A549 (cell line): ENCODE results near the gene EME2.

Source experiments
- BCL3 ChIP-seq: fragments of >200 bp; sonication (Bioruptor Twin); formaldehyde crosslinking; IDR thresholded peaks from 3 replicates; pipeline ENCODE4 v1.6.1; 2016
- CTCF ChIP-seq: fragments of >200 bp; sonication (Bioruptor Twin); formaldehyde crosslinking; IDR thresholded peaks from 3 replicates; pipeline ENCODE4 v1.5.1; 2016
- ELK1 ChIP-seq: fragments of 150-350 bp; IDR thresholded peaks from 2 replicates; pipeline ENCODE4 v1.6.1; 2014; ENCODE audit warnings: low read depth, mild to moderate bottlenecking, low read length
- HOXB13 ChIP-seq: fragments of 250-450 bp; sonication (Bioruptor Pico); IDR thresholded peaks from 2 replicates; pipeline ENCODE4 v1.5.0; 2020; ENCODE audit warnings: low read depth, mild to moderate bottlenecking, moderate library complexity
- JUNB ChIP-seq: fragments of >200 bp; sonication (Bioruptor Twin); formaldehyde crosslinking; IDR thresholded peaks from 2 replicates; pipeline ENCODE4 v1.6.1; 2016
- MAFK ChIP-seq: fragments of 450-650 bp; IDR thresholded peaks from 2 replicates; pipeline ENCODE4 v1.6.1; 2014; ENCODE audit not compliant: partially characterized antibody
- MAZ ChIP-seq: fragments of 150-350 bp; IDR thresholded peaks from 2 replicates; pipeline ENCODE4 v1.6.1; 2014; ENCODE audit warnings: antibody characterized with exemption, low read depth, low read length, borderline replicate concordance
- MYC ChIP-seq: IDR thresholded peaks from 2 replicates; pipeline ENCODE4 v1.6.1; 2012; ENCODE audit warnings: mild to moderate bottlenecking, inconsistent platforms, low read length, improper control_type of control experiment, borderline replicate concordance
- POLR2A ChIP-seq: IDR thresholded peaks from 2 replicates; pipeline ENCODE4 v1.6.1; 2012; ENCODE audit warnings: mild to moderate bottlenecking, low read length
- RAD21 ChIP-seq, 2 experiments: fragments of >200 bp in 1 of 2; sonication (Bioruptor Twin) in 1 of 2; formaldehyde crosslinking in 1 of 2; IDR thresholded peaks in 1 of 2; conservative IDR thresholded peaks in 1 of 2; 2 replicates in 1 of 2; 3 replicates in 1 of 2; pipeline ENCODE4 v1.6.1; 2012 to 2018; ENCODE audit warnings: inconsistent platforms in 1 of 2
- REST ChIP-seq: fragments of 200-600 bp; sonication (generic); IDR thresholded peaks from 2 replicates; pipeline ENCODE4 v1.6.1; 2016; ENCODE audit warnings: antibody characterized with exemption, mild to moderate bottlenecking, moderate library complexity
- SREBF2 ChIP-seq: fragments of 450-650 bp; IDR thresholded peaks from 2 replicates; pipeline ENCODE4 v1.6.1; 2014; ENCODE audit warnings: mild to moderate bottlenecking, moderate library complexity
- USF2 ChIP-seq: fragments of 450-650 bp; IDR thresholded peaks from 2 replicates; pipeline ENCODE4 v1.6.1; 2014; ENCODE audit warnings: antibody characterized with exemption
- ZC3H11A ChIP-seq: fragments of 450-650 bp; IDR thresholded peaks from 2 replicates; pipeline ENCODE4 v1.6.1; 2014; ENCODE audit warnings: antibody characterized with exemption, mild to moderate bottlenecking

GRCh38 chr16:1726661-1727502 lies 45.7 kb upstream of the EME2 start:
- TF ChIP-seq REST (no peak), USF2 (no peak), JUNB (no peak), MAZ (no peak), POLR2A (no peak), MAFK (no peak), HOXB13 (CRISPR knock-in tag) (no peak), RAD21 (conservative IDR thresholded peaks at IDR 0.05 in 1 of 2, IDR thresholded peaks at IDR 0.05 in 1 of 2) (no peak), CTCF (no peak), ZC3H11A (no peak), BCL3 (no peak), ELK1 (no peak), MYC (no peak), SREBF2 (no peak)
